Measurements from ENCODE around the gene CXCL11.

CXCL11 gene

DNA sequence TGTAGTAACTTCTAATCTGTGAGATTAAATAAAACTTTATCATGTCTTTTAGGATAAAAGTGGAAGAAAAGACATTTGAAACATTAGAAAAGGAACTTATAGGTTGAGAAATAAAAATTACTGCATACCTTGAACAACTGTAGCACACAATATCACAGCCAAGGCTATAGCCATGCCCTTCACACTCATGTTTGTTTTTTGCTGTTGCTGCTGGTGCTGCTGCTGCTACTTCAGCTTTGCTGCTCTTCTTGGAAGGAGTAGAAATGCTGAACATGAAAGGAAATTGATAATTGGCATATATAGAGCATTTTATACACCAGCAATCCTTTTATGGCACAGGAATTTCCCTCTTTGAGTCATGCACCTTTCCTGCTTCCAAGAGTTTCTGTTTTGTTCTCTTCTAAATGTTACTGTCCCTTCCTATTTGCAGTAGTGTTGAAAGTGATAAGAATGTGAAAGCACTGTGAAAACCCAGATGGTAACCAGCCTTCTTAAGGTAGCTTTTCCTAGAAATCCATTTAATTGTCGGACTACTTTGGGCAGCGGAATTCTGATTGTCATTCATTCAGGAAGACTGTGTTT lies at the start of gene CXCL11:
Gene CXCL11 (minus strand): TSS at position 272 of the 582 bp plus-strand sequence. CDS start 83 bp downstream, at position 189.
- Histone ChIP-seq H3K9ac (ENCODE audit: low read depth, low read length) (no peak within 1 kb of the TSS), H3K9me3 (ENCODE audit: control insufficient read depth, insufficient read depth, low read length) (no peaks in the 10 kb centered on the region), H3K36me3 (ENCODE audit: insufficient read depth, low read length) (no peaks in the 10 kb centered on the region), H3K4me1 (ENCODE audit: insufficient read depth, low read length) (no peaks in the 10 kb centered on the region)

DNA sequence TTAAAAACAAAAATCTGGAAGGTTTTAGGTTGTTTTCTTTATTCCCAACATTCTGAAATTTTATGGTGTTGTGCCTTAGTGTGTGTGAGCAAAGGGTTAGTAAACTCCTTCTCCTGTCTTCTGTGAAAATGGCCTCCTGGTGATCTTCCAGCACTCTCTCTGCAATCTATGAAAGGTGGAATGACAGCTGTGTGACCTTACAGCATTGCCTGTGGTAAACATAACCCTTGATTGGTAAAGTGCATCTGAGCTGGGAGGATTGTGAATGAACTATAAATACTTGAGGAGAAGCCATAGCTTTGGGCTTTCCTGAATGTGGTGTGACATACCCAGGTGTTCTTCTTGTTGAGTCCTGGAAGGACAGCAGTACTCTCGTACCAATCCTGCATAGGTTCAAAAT lies 48.7 kb upstream of the CXCL11 start:
- H3K9me3 ChIP-seq (ENCODE audit: control insufficient read depth, insufficient read depth, low read length) = no peaks in the 10 kb centered on the region
- no peaks in the 10 kb centered on the region for H3K36me3 ChIP-seq (ENCODE audit: insufficient read depth, low read length)
- no peaks in the 10 kb centered on the region for H3K4me1 ChIP-seq (ENCODE audit: insufficient read depth, low read length)
- H3K9ac ChIP-seq (ENCODE audit: low read depth, low read length) = no peak overlapping the region

DNA sequence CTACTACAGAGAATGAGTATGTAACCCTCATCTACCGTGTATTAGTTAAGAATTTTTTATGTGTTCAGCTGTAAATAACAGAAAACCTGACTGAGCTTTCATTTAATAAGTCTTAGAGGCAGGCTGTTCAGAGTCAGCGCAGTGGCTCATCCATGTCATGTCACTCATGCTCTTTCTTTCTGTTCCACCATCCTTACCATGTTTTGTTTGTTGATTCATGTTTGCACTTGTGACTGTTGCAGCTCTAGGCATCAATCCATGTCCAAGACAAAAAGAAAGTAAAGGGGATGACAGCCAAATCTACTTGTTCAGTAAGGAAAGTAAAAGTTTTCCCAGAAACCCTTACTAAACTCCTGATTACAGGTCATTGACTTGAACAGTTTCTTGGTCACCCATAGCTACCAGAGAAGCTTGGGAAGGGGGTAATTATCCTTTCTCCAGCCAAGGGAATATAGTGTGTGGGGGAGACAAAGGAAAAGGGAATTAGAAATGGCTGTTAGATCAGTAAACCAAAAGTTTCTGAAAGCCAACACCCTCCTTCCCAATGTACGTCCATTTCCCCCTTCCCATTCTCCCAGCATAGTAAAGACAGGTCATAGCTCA lies 47.6 kb upstream of the CXCL11 start:
- no peak overlapping the region for H3K9ac ChIP-seq (ENCODE audit: low read depth, low read length)

DNA sequence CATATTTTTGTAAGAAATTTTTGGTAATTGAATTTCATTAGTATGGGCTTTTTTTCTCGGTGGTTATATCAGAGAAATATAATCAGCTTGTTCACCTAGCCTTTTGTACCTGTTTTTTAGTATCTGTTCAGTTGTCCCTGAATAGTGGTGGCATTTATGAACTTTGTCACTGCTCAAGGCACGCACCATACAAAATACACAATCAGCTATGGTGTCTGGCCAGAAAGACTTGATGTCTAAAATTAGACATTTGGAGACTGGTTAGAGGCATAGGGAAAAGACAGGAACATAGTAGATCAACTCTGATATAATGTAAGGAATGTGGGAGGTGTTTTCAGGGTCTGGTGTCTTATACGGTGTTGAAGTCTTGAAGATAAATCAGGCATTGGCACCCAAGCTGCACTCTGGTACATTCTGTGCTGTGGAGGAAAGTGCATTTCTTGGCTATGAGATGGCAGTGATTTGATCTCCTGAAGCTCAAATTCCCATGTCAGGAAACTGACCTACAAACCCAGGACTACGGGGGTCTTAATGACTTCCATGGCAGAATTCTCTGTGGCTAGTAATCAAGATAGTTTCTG lies 42.3 kb upstream of the CXCL11 start:
- no peaks in the 10 kb centered on the region for H3K9me3 ChIP-seq (ENCODE audit: control insufficient read depth, insufficient read depth, low read length)
- no peaks in the 10 kb centered on the region for H3K36me3 ChIP-seq (ENCODE audit: insufficient read depth, low read length)
- H3K4me1 ChIP-seq (ENCODE audit: insufficient read depth, low read length) = peaks cover 12% of the 10 kb centered on the region; the same call in 1 of the 2 replicates
- H3K9ac ChIP-seq (ENCODE audit: low read depth, low read length) = no peak overlapping the region

More for the DNA sequence above, 47.6 kb upstream of the CXCL11 start:
- Histone ChIP-seq H3K36me3 (ENCODE audit: insufficient read depth, low read length) (no peaks in the 10 kb centered on the region), H3K4me1 (ENCODE audit: insufficient read depth, low read length) (no peaks in the 10 kb centered on the region), H3K9me3 (ENCODE audit: control insufficient read depth, insufficient read depth, low read length) (no peaks in the 10 kb centered on the region)

DNA sequence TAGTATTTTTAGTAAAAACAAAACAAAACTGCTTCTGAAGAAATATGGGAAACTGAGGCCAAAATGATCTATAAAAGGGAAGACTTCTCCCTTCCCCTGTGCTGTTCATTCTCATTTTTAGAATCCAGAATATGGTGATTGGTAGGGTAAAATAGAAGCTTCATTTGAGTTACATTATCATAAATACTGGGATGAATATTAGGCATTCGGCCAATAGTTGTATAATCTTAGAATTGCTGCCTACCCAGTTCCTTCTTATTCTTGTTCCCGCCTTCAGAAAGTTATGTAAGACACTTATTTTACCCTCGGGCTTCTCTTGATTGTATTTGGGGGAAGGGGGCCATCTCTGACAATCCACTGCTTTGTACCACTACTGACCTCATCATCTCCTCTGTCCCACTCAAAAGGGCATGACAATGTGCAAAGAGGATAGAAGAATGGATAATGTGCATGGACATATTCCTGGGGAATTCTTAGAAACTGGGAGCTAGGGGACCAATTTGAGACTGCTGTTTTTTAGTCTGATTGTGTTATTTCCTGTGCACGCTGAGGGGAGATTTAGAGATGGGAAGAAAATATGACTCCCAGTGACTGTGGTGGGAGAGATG lies 39.2 kb upstream of the CXCL11 start:
- Histone ChIP-seq H3K9me3 (ENCODE audit: control insufficient read depth, insufficient read depth, low read length) (no peaks in the 10 kb centered on the region), H3K4me1 (ENCODE audit: insufficient read depth, low read length) (peaks cover 19% of the 10 kb centered on the region), H3K36me3 (ENCODE audit: insufficient read depth, low read length) (no peaks in the 10 kb centered on the region), H3K9ac (ENCODE audit: low read depth, low read length) (no peak overlapping the region)

DNA sequence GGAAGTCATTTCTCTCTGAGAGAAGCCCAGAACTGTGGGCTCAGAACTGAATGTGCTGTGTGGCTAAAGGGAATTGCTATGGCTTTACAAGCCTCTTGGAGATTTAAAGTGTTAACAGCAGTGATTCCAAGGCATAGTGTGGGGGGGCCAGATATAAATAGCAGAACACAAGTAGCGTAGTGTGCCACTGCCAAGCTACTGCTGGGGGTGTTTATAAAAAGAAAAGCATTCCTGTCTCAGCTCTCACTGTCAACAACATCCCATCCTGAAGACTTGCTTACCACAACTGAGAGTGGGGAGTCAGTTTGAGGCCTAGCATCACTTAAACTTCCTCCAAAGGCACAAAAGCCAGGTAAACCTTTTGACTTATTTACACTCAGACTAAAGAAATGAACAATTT lies 38.6 kb upstream of the CXCL11 start, which contains the start of gene ART3:
Gene ART3 (plus strand): TSS at position 242 of the 400 bp plus-strand sequence. CDS start 1,181 bp downstream, outside the sequence.
- Histone ChIP-seq H3K4me1 (ENCODE audit: insufficient read depth, low read length) (peaks cover 19% of the 10 kb centered on the region), H3K36me3 (ENCODE audit: insufficient read depth, low read length) (no peaks in the 10 kb centered on the region), H3K9ac (ENCODE audit: low read depth, low read length) (no peak within 1 kb of the TSS), H3K9me3 (ENCODE audit: control insufficient read depth, insufficient read depth, low read length) (no peaks in the 10 kb centered on the region)

DNA sequence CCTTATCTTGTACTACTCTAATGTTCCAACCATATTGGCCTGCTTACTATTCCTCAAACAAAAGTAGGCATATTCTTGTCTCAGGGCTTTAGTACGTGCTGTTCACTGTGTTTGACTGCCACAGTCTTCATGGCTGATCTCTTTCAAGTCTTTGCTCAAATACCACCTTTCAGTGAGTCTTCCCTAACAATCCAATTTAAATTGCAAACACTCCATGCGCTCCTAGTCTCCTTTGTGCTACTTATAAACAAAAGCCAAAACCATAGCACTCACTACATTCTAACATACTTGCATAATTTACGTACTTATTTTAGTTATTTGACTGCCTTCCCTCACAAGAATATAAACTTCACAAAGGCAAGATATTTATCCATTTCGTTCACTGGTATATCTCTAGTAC lies 36.9 kb upstream of the CXCL11 start:
- Histone ChIP-seq H3K36me3 (ENCODE audit: insufficient read depth, low read length) (no peaks in the 10 kb centered on the region), H3K9ac (ENCODE audit: low read depth, low read length) (no peak overlapping the region), H3K4me1 (ENCODE audit: insufficient read depth, low read length) (peaks cover 19% of the 10 kb centered on the region), H3K9me3 (ENCODE audit: control insufficient read depth, insufficient read depth, low read length) (no peaks in the 10 kb centered on the region)

DNA sequence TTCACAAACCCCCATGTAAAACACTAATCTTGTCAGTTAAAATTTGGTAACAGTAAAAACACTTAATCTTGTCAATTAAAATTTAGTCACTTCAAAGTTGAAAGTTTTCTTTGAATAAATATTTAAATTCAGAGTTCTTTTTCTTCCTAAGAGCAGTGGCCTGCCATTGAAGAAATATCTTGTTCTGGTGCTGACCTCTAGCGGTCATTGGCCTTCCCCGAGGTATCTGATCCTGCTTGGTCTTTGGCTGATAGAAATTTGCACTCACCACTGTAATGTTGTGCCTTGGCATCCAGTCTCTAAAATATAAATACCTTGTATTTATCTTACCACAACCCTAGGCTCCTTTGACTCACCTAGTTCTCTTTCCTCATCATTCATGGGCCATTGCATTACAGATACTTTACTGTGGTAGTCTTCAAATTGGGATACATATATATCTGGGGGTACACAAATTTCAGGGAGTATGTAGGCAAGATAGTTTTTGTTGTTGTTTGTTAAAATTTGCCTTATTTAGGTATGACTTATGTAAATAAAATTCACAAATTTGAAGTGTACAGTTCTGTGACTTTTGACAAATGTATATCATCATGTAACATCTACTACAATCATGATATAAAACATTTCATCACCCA lies 31.9 kb upstream of the CXCL11 start:
- Histone ChIP-seq H3K9me3 (ENCODE audit: control insufficient read depth, insufficient read depth, low read length) (no peaks in the 10 kb centered on the region), H3K9ac (ENCODE audit: low read depth, low read length) (no peak overlapping the region), H3K4me1 (ENCODE audit: insufficient read depth, low read length) (peaks cover 5% of the 10 kb centered on the region; the same call in 1 of the 2 replicates), H3K36me3 (ENCODE audit: insufficient read depth, low read length) (no peaks in the 10 kb centered on the region)

DNA sequence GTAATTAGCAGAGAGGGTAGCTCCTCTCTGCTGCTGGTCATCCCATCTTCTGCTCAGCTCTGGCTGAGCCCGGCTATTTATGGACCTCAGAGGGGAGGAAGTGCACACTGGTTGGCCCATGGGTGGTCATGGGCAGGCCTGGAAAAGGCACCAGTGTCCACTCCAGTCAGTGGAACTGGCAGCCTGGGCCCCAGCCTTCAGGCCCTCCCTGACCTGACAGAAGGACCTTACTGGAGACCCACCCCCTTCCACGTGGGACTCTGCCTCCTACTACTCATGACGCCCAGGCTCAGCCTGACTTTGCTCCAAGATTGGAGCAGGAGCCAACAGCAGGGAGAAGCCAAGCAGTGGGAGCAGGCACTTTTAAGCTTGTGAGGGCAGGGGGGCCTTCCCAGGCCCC lies 30.7 kb upstream of the CXCL11 start:
- no peaks in the 10 kb centered on the region for H3K4me1 ChIP-seq (ENCODE audit: insufficient read depth, low read length)
- H3K9ac ChIP-seq (ENCODE audit: low read depth, low read length) = no peak overlapping the region
- no peaks in the 10 kb centered on the region for H3K9me3 ChIP-seq (ENCODE audit: control insufficient read depth, insufficient read depth, low read length)
- no peaks in the 10 kb centered on the region for H3K36me3 ChIP-seq (ENCODE audit: insufficient read depth, low read length)

DNA sequence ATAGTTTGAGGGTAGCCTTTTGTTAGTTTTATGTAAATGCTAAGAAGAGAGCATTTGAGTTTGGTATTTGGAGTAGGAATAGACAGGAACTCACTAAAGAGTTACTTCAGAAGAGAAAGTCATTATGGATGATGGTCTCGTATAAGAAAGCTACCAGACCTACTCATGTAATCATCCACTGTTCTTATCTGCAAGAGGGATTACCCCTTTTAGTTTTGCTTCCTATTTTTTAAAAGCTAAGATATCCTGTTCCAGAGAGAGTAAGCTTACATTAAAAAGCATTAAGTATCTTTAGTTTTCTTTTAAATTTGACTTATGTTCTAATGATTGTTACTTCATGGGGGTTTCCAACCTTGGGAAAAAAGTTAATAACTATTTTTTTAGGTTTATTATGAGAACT lies 26.1 kb upstream of the CXCL11 start:
- no peaks in the 10 kb centered on the region for H3K36me3 ChIP-seq (ENCODE audit: insufficient read depth, low read length)
- H3K9me3 ChIP-seq (ENCODE audit: control insufficient read depth, insufficient read depth, low read length) = no peaks in the 10 kb centered on the region
- no peaks in the 10 kb centered on the region for H3K4me1 ChIP-seq (ENCODE audit: insufficient read depth, low read length)
- no peak overlapping the region for H3K9ac ChIP-seq (ENCODE audit: low read depth, low read length)

DNA sequence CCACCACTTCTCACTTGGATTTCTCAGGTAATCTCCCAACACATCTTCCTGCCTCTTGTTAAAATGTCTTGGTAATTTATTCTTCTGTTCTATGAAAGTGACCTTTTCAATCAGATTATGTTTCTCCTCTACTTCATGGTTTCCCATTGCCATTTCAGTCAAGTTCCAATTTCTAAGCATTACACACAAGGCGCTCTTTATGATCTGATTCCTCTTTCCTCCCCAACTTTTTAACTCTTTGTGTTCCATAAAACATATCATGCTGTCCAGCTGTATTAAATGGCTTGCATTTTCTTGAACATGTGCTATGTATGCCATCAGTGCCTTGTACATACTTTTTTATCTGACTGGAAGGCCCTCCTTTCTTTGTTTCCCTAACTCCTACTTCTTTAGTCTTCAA lies 25.6 kb upstream of the CXCL11 start:
- Histone ChIP-seq H3K36me3 (ENCODE audit: insufficient read depth, low read length) (no peaks in the 10 kb centered on the region), H3K9ac (ENCODE audit: low read depth, low read length) (no peak overlapping the region), H3K9me3 (ENCODE audit: control insufficient read depth, insufficient read depth, low read length) (no peaks in the 10 kb centered on the region), H3K4me1 (ENCODE audit: insufficient read depth, low read length) (0 out of 2 replicates have a peak, but pooled peaks cover under 1% of the 10 kb centered on the region)

DNA sequence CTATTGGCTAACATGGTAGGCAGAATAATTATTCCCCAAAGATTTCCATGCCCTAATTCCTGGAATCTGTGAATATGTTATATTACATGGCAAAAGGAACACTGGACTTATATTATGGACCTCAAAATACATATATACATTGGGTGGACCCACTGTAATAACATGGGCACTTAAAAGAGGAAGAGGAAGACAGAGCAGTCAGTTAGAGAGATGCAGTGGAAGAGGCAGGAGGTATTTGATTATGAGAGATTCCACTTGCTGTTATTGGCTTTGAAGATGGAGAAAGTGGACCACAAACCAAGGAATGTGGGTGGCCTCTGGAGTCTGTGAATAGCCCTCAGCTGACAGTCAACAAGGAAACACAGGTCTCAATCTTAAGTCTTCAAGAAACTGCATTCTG lies 24.6 kb upstream of the CXCL11 start:
- Histone ChIP-seq H3K4me1 (ENCODE audit: insufficient read depth, low read length) (peaks cover 10% of the 10 kb centered on the region; the same call in 1 of the 2 replicates), H3K9me3 (ENCODE audit: control insufficient read depth, insufficient read depth, low read length) (no peaks in the 10 kb centered on the region), H3K36me3 (ENCODE audit: insufficient read depth, low read length) (no peaks in the 10 kb centered on the region), H3K9ac (ENCODE audit: low read depth, low read length) (no peak overlapping the region)

DNA sequence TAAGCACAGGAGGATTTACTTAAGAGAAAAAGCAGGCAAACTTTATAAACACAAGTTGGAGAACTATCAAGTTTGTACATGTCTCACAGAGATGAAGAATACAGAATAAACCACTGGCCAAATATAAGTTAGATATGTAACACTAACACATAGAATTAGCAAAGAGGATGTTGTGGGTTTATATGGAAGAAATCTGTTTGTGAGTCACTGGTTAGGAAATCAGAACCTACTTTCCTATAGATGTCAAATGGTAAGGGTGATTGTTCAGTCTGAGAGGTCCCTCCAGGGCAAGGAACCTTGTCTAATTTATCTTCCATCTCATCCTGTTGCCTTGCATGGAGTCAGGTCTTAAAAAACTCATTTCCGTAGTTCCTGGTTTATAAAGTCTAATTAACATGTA lies 23.9 kb upstream of the CXCL11 start:
- no peaks in the 10 kb centered on the region for H3K9me3 ChIP-seq (ENCODE audit: control insufficient read depth, insufficient read depth, low read length)
- peaks cover 17% of the 10 kb centered on the region; the same call in 1 of the 2 replicates for H3K4me1 ChIP-seq (ENCODE audit: insufficient read depth, low read length)
- no peak overlapping the region for H3K9ac ChIP-seq (ENCODE audit: low read depth, low read length)
- H3K36me3 ChIP-seq (ENCODE audit: insufficient read depth, low read length) = no peaks in the 10 kb centered on the region

DNA sequence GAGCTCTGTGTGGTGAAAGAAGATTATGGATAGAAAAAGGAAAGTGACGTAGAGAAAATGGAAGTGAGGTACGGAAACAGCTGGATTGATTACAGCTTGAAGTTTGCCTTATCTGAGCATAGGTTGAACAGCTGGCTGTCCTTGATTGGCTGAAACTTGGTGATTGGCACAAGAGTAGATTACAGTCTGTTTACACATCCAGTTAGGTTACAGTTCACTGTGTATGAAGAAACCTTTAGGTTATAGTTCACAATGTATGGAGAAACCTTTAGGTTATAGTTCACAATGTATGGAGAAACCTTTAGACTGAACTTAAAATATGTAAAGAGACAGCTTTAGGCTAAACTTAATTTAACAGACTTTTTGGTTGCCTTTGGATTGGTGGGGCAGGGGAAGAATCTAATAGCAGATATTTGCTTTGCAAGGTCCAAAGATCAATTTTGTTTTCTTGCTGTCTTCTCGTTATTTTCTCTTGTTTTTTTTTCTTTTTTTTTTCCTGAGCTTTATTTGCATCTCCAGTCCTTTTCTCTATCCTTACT lies 23.1 kb upstream of the CXCL11 start:
- no peaks in the 10 kb centered on the region for H3K9me3 ChIP-seq (ENCODE audit: control insufficient read depth, insufficient read depth, low read length)
- no peak overlapping the region for H3K9ac ChIP-seq (ENCODE audit: low read depth, low read length)
- H3K36me3 ChIP-seq (ENCODE audit: insufficient read depth, low read length) = no peaks in the 10 kb centered on the region
- peaks cover 17% of the 10 kb centered on the region; the same call in 1 of the 2 replicates for H3K4me1 ChIP-seq (ENCODE audit: insufficient read depth, low read length)

Data from ES-I3 (cell line).